GM12892 (cell line): ENCODE data around the gene SETD4.

ENCODE experiments used
- POLR2A ChIP-seq: IDR thresholded peaks from 2 replicates; pipeline ENCODE4 v1.6.1; 2011; ENCODE audit warnings: low read depth, low read length, control low read depth
- TAF1 ChIP-seq: IDR thresholded peaks from 2 replicates; pipeline ENCODE4 v1.6.1; 2011; ENCODE audit warnings: low read depth, mild to moderate bottlenecking, control low read depth, low read length, borderline replicate concordance

DNA sequence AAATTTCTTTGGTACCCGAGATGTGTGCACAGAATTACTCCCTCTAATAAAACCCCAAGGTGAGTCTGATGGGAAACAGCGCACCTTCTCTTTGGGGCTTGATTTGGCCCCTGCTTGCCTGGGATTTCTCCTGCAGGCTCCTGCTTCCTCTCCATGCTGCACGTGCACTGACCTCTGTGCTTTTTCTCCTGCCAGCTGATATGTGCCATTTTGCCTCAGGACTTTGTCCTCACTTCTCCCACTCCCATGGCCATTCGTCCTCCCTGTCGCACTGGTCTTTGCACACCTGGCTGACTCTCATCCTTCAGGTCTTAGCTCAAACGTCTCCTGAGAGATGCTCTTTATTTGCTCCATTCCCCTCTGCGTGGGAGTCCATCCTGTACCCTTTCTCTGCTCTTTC lies 10.7 kb upstream of the SETD4 start:
- TF ChIP-seq POLR2A, result no peak
- no peak for TF ChIP-seq TAF1
